ENCODE data around the gene FBXO42.

GRCh38 chr1:16386454-16387113, 34.3 kb upstream of the FBXO42 start:
- TF ChIP-seq POLR2AphosphoS5 (IDR thresholded peaks at IDR 0.05) = no peak
- TF ChIP-seq, protein P1, sequence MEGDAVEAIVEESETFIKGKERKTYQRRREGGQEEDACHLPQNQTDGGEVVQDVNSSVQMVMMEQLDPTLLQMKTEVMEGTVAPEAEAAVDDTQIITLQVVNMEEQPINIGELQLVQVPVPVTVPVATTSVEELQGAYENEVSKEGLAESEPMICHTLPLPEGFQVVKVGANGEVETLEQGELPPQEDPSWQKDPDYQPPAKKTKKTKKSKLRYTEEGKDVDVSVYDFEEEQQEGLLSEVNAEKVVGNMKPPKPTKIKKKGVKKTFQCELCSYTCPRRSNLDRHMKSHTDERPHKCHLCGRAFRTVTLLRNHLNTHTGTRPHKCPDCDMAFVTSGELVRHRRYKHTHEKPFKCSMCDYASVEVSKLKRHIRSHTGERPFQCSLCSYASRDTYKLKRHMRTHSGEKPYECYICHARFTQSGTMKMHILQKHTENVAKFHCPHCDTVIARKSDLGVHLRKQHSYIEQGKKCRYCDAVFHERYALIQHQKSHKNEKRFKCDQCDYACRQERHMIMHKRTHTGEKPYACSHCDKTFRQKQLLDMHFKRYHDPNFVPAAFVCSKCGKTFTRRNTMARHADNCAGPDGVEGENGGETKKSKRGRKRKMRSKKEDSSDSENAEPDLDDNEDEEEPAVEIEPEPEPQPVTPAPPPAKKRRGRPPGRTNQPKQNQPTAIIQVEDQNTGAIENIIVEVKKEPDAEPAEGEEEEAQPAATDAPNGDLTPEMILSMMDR (IDR thresholded peaks at IDR 0.05) = no peak

Measured in breast epithelium (tissue), 3 donors.